HepG2 (cell line): ENCODE data around the gene HSPA1A. TPM values are rescaled to one million over a fixed set of nuclear protein-coding genes. Genes with fewer than 3 reads are reported as not detected.
A peak's percentile ranks its signal among the peaks of the same experiment; 100 is the strongest.

Experiments
- ARNT ChIP-seq: fragments of 450-650 bp; IDR thresholded peaks from 2 replicates; pipeline ENCODE4 v1.6.1; 2017
- DMAP1 ChIP-seq: IDR thresholded peaks from 2 replicates; pipeline ENCODE4 v1.6.1; 2016
- EP300 ChIP-seq, 3 experiments: sonication (generic) in 1 of 3; formaldehyde crosslinking in 1 of 3; IDR thresholded peaks; 2 replicates each; pipeline versions ENCODE4 v1.5.1 to v1.6.1; 2011 to 2020; ENCODE audit warnings: low read depth in 2 of 3, low read length in 2 of 3, borderline replicate concordance in 1 of 3, improper control_type of control experiment in 1 of 3, mild to moderate bottlenecking in 1 of 3, missing genetic modification reagents in 1 of 3, moderate library complexity in 1 of 3
- HNRNPUL1 ChIP-seq: fragments of 200-400 bp; formaldehyde crosslinking; IDR thresholded peaks from 2 replicates; pipeline ENCODE4 v1.6.1; 2017; ENCODE audit warnings: low read depth, mild to moderate bottlenecking, low read length, moderate library complexity
- JARID2 ChIP-seq: sonication (generic); formaldehyde crosslinking; IDR thresholded peaks from 2 replicates; pipeline ENCODE4 v1.8.1; 2023; ENCODE audit warnings: missing genetic modification reagents, inconsistent platforms; ENCODE audit not compliant: insufficient replicate concordance
- RAD51 ChIP-seq: fragments of 450-650 bp; IDR thresholded peaks from 2 replicates; pipeline ENCODE4 v1.6.1; 2016; ENCODE audit warnings: borderline replicate concordance
- RBM22 ChIP-seq: fragments of 200-400 bp; formaldehyde crosslinking; optimal IDR thresholded peaks from 2 replicates; pipeline ENCODE3; 2017; ENCODE audit warnings: mild to moderate bottlenecking, low read length, moderate library complexity
- TAF1 ChIP-seq: sonication (generic); formaldehyde crosslinking; IDR thresholded peaks from 2 replicates; pipeline ENCODE4 v1.4.0; 2020; ENCODE audit warnings: missing genetic modification reagents
- ZFX ChIP-seq: sonication (generic); formaldehyde crosslinking; IDR thresholded peaks from 2 replicates; pipeline ENCODE4 v1.4.0; 2020; ENCODE audit warnings: mild to moderate bottlenecking, low read depth, missing genetic modification reagents, moderate library complexity
- ZNF274 ChIP-seq: sonication (generic); formaldehyde crosslinking; IDR thresholded peaks from 2 replicates; pipeline ENCODE4 v1.5.1; 2020; ENCODE audit warnings: mild to moderate bottlenecking, missing genetic modification reagents
- ZNF773 ChIP-seq: sonication (generic); formaldehyde crosslinking; IDR thresholded peaks from 2 replicates; pipeline ENCODE4 v1.4.0; 2020; ENCODE audit warnings: missing genetic modification reagents, borderline replicate concordance
- ZNF790 ChIP-seq: sonication (generic); formaldehyde crosslinking; IDR thresholded peaks from 2 replicates; pipeline ENCODE4 v1.8.0; 2022; ENCODE audit warnings: missing genetic modification reagents, mild to moderate bottlenecking, borderline replicate concordance
- polyA plus RNA-seq, 8 experiments: library from polyadenylated mRNA; depleted of rRNA in 3 of 8; stranded (reverse) in 7 of 8; unstranded in 1 of 8; fragments of >200 nt; fragmentation: Illumina TruSeq in 4 of 8; extraction: Trizol in 4 of 8; gene quantifications; 2 replicates each; pipeline versions ENCODE4 v1.2.1 to v1.2.3, GENCODE V29; 2011 to 2016; ENCODE audit warnings: low read depth in 4 of 8, missing spikeins in 1 of 8, mixed read lengths in 1 of 8; ENCODE audit not compliant: insufficient read depth in 1 of 8
- total RNA-seq, 5 experiments: library from RNA; depleted of rRNA; stranded (reverse); fragments of >200 nt; fragmentation: Illumina TruSeq; extraction: Trizol; gene quantifications; 2 replicates each; pipeline ENCODE4 v1.2.3, GENCODE V29; 2016; ENCODE audit warnings: low read depth in 1 of 5
- TF ChIP-seq, protein P1 (sequence below): sonication (generic); formaldehyde crosslinking; IDR thresholded peaks from 2 replicates; pipeline ENCODE4 v1.4.0; 2020; ENCODE audit warnings: missing genetic modification reagents
- TF ChIP-seq, protein P2 (sequence below): sonication (generic); formaldehyde crosslinking; IDR thresholded peaks from 2 replicates; pipeline ENCODE4 v1.9.0; 2021; ENCODE audit warnings: mild to moderate bottlenecking, missing genetic modification reagents
- TF ChIP-seq, protein P3 (sequence below): sonication (generic); formaldehyde crosslinking; IDR thresholded peaks from 2 replicates; pipeline ENCODE4 v1.4.0; 2020; ENCODE audit warnings: mild to moderate bottlenecking, missing genetic modification reagents, borderline replicate concordance

Gene HSPA1A
- total and polyA plus RNA-seq, 2 of the 13 experiments (the other 11 are each of a cell fraction or from before 2014, with no cell fraction given): 44.5 to 85.0 TPM

DNA sequence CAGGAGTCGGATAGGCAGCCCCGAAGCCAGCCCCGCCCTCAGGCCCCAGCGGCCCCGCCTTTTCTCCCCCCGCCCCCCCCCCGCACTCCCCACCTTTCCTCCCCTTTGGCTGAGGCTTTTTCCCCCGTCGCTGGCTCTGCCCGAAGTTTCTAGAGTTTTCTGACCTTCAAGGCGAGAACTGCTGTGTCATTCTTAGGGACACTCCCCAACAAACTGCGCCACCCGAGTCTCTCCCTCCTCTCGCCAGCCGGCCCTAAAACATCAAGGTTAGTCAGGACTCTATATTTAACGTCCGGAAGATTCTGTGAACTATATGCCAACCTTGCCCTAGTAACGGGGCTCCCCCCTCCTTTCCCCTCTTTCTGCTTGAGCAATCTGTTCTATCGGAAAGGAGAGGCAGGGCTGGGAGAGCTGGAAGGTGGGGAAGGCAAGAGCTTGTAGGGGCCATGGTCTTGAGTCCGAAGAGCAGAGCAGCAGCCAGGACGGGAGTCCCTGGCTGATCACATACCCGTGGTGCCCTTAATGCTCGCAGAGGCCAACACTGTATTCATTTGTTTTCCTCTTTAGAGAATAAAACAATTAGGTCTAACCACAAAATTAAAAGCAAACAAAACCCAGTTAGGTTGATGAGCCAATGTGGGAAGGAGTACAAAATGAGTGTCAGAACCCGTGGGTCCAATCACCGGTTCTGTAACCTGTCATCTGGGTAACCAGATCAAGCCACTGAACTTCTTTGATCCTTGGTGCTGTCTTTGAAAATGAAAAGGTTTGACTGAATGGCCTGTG lies 6.9 kb downstream of the HSPA1A start (continued):
- TF ChIP-seq, protein P1, sequence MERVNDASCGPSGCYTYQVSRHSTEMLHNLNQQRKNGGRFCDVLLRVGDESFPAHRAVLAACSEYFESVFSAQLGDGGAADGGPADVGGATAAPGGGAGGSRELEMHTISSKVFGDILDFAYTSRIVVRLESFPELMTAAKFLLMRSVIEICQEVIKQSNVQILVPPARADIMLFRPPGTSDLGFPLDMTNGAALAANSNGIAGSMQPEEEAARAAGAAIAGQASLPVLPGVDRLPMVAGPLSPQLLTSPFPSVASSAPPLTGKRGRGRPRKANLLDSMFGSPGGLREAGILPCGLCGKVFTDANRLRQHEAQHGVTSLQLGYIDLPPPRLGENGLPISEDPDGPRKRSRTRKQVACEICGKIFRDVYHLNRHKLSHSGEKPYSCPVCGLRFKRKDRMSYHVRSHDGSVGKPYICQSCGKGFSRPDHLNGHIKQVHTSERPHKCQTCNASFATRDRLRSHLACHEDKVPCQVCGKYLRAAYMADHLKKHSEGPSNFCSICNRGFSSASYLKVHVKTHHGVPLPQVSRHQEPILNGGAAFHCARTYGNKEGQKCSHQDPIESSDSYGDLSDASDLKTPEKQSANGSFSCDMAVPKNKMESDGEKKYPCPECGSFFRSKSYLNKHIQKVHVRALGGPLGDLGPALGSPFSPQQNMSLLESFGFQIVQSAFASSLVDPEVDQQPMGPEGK (CRISPR knock-in tag): peak; percentile 72
- TF ChIP-seq EP300 (IDR thresholded peaks at IDR 0.05; ENCODE audit: low read depth in 2 of 2, low read length in 2 of 2): peak in 1 of 2 experiments; percentile 65; a peak in 2 of 4 replicates
- TF ChIP-seq EP300 (CRISPR knock-in tag; IDR thresholded peaks at IDR 0.05; ENCODE audit: borderline replicate concordance): no peak
- TF ChIP-seq DMAP1 (CRISPR knock-in tag): 0 out of 2 replicates have a peak, but pooled peaks have one; percentile 49
- no peak for TF ChIP-seq HNRNPUL1
- TF ChIP-seq, protein P2, sequence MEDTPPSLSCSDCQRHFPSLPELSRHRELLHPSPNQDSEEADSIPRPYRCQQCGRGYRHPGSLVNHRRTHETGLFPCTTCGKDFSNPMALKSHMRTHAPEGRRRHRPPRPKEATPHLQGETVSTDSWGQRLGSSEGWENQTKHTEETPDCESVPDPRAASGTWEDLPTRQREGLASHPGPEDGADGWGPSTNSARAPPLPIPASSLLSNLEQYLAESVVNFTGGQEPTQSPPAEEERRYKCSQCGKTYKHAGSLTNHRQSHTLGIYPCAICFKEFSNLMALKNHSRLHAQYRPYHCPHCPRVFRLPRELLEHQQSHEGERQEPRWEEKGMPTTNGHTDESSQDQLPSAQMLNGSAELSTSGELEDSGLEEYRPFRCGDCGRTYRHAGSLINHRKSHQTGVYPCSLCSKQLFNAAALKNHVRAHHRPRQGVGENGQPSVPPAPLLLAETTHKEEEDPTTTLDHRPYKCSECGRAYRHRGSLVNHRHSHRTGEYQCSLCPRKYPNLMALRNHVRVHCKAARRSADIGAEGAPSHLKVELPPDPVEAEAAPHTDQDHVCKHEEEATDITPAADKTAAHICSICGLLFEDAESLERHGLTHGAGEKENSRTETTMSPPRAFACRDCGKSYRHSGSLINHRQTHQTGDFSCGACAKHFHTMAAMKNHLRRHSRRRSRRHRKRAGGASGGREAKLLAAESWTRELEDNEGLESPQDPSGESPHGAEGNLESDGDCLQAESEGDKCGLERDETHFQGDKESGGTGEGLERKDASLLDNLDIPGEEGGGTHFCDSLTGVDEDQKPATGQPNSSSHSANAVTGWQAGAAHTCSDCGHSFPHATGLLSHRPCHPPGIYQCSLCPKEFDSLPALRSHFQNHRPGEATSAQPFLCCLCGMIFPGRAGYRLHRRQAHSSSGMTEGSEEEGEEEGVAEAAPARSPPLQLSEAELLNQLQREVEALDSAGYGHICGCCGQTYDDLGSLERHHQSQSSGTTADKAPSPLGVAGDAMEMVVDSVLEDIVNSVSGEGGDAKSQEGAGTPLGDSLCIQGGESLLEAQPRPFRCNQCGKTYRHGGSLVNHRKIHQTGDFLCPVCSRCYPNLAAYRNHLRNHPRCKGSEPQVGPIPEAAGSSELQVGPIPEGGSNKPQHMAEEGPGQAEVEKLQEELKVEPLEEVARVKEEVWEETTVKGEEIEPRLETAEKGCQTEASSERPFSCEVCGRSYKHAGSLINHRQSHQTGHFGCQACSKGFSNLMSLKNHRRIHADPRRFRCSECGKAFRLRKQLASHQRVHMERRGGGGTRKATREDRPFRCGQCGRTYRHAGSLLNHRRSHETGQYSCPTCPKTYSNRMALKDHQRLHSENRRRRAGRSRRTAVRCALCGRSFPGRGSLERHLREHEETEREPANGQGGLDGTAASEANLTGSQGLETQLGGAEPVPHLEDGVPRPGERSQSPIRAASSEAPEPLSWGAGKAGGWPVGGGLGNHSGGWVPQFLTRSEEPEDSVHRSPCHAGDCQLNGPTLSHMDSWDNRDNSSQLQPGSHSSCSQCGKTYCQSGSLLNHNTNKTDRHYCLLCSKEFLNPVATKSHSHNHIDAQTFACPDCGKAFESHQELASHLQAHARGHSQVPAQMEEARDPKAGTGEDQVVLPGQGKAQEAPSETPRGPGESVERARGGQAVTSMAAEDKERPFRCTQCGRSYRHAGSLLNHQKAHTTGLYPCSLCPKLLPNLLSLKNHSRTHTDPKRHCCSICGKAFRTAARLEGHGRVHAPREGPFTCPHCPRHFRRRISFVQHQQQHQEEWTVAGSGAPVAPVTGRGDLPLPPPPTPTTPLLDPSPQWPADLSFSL (CRISPR knock-in tag): no peak
- TF ChIP-seq, protein P3, sequence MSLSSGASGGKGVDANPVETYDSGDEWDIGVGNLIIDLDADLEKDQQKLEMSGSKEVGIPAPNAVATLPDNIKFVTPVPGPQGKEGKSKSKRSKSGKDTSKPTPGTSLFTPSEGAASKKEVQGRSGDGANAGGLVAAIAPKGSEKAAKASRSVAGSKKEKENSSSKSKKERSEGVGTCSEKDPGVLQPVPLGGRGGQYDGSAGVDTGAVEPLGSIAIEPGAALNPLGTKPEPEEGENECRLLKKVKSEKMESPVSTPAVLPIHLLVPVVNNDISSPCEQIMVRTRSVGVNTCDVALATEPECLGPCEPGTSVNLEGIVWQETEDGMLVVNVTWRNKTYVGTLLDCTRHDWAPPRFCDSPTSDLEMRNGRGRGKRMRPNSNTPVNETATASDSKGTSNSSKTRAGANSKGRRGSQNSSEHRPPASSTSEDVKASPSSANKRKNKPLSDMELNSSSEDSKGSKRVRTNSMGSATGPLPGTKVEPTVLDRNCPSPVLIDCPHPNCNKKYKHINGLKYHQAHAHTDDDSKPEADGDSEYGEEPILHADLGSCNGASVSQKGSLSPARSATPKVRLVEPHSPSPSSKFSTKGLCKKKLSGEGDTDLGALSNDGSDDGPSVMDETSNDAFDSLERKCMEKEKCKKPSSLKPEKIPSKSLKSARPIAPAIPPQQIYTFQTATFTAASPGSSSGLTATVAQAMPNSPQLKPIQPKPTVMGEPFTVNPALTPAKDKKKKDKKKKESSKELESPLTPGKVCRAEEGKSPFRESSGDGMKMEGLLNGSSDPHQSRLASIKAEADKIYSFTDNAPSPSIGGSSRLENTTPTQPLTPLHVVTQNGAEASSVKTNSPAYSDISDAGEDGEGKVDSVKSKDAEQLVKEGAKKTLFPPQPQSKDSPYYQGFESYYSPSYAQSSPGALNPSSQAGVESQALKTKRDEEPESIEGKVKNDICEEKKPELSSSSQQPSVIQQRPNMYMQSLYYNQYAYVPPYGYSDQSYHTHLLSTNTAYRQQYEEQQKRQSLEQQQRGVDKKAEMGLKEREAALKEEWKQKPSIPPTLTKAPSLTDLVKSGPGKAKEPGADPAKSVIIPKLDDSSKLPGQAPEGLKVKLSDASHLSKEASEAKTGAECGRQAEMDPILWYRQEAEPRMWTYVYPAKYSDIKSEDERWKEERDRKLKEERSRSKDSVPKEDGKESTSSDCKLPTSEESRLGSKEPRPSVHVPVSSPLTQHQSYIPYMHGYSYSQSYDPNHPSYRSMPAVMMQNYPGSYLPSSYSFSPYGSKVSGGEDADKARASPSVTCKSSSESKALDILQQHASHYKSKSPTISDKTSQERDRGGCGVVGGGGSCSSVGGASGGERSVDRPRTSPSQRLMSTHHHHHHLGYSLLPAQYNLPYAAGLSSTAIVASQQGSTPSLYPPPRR: no peak; the same call in 1 of the 2 replicates
- no peak for TF ChIP-seq JARID2 (CRISPR knock-in tag)
- TF ChIP-seq RAD51: no peak
- no peak for TF ChIP-seq RBM22
- no peak for TF ChIP-seq ZNF773 (CRISPR knock-in tag)
- TF ChIP-seq ZNF274: no peak
- TF ChIP-seq ZNF790: no peak
- peak; percentile 47 for TF ChIP-seq ZFX (CRISPR knock-in tag)
- peak; percentile 65 for TF ChIP-seq TAF1 (CRISPR knock-in tag)
- TF ChIP-seq ARNT: no peak
